PC-9 (cell line): ENCODE results near the gene SLC24A4. TPM values are rescaled to one million over a fixed set of nuclear protein-coding genes. Genes with fewer than 3 reads are reported as not detected.

Source experiments
- BruUV-seq: library from RNA; stranded (reverse); fragments of 400-500 nt; replicated peaks from 2 replicates; lab custom pipeline; 2021; lab: Mats Ljungman, UMichigan
- CTCF ChIA-PET: fragments of 300-600 bp; sonication (Branson Sonifier 250); formaldehyde crosslinking; loops from one replicate; lab custom pipeline; 2022; ENCODE audit warnings: antibody characterized with exemption; lab: Charles Lee
- POLR2A ChIA-PET: fragments of 300-600 bp; sonication (Branson Sonifier 250); formaldehyde crosslinking; loops from one replicate; lab custom pipeline; 2022; ENCODE audit warnings: antibody characterized with exemption; ENCODE audit not compliant: unreplicated experiment; lab: Charles Lee
- DNase-seq, 2 experiments: peaks; one replicate each; pipeline versions ENCODE4 v3.0.0 to v3.0.0-alpha.2; 2015 to 2022; ENCODE audit warnings: mixed read lengths in 1 of 2
- H2AFZ ChIP-seq: fragments of 200-600 bp; sonication (generic); 2 replicates; pipeline ENCODE4 v1.8.1; 2017; ENCODE audit warnings: antibody characterized with exemption
- H3F3A ChIP-seq: fragments of 200-600 bp; sonication (generic); 2 replicates; pipeline ENCODE4 v1.8.1; 2017; ENCODE audit warnings: antibody characterized with exemption, mild to moderate bottlenecking, low read depth; ENCODE audit not compliant: insufficient read depth
- H3K27ac ChIP-seq: fragments of 200-600 bp; sonication (generic); 2 replicates; pipeline ENCODE4 v1.6.1; 2016; ENCODE audit warnings: mixed run types
- H3K27me3 ChIP-seq: fragments of 200-600 bp; sonication (generic); 2 replicates; pipeline ENCODE4 v1.6.1; 2016; ENCODE audit warnings: low read depth, mixed run types; ENCODE audit not compliant: insufficient read depth
- H3K36me3 ChIP-seq: fragments of 200-600 bp; sonication (generic); 2 replicates; pipeline ENCODE4 v1.6.1; 2016; ENCODE audit warnings: low read depth, mixed run types
- H3K4me1 ChIP-seq: fragments of 200-600 bp; sonication (generic); replicated peaks from 2 replicates; pipeline ENCODE4 v1.6.1; 2016; ENCODE audit warnings: mixed run types; ENCODE audit not compliant: insufficient read depth
- H3K4me2 ChIP-seq: fragments of 200-600 bp; sonication (generic); 2 replicates; pipeline ENCODE4 v1.6.1; 2017; ENCODE audit warnings: mixed run types
- H3K4me3 ChIP-seq: fragments of 200-600 bp; sonication (generic); 2 replicates; pipeline ENCODE4 v1.6.1; 2016; ENCODE audit warnings: mixed run types
- H3K79me2 ChIP-seq: fragments of 200-600 bp; sonication (generic); 2 replicates; pipeline ENCODE4 v1.6.1; 2017; ENCODE audit warnings: low read depth, mixed run types
- H3K9me2 ChIP-seq: fragments of 200-600 bp; sonication (generic); 2 replicates; pipeline ENCODE4 v1.8.1; 2017; ENCODE audit warnings: mild to moderate bottlenecking; ENCODE audit not compliant: insufficient read depth
- H3K9me3 ChIP-seq: fragments of 200-600 bp; sonication (generic); 2 replicates; pipeline ENCODE4 v1.8.1; 2016; ENCODE audit warnings: low read depth; ENCODE audit not compliant: insufficient read depth
- H4K20me1 ChIP-seq: fragments of 200-600 bp; sonication (generic); 2 replicates; pipeline ENCODE4 v1.8.1; 2017; ENCODE audit not compliant: insufficient read depth
- EZH2 ChIP-seq: fragments of 200-600 bp; sonication (generic); IDR thresholded peaks from 2 replicates; pipeline ENCODE4 v1.8.0; 2017; ENCODE audit warnings: antibody characterized with exemption, low read depth
- intact Hi-C: fragments of 100-400 bp; cut with micrococcal nuclease; formaldehyde crosslinking; loops from one replicate; pipeline ENCODE4 v1.10.0; 2022; ENCODE audit not compliant: unreplicated experiment
- total RNA-seq: library from RNA; stranded (reverse); gene quantifications from 2 replicates; pipeline ENCODE4 v1.2.3, GENCODE V29; 2021
- TF ChIP-seq, protein P1 (sequence below): fragments of 200-600 bp; sonication (generic); conservative IDR thresholded peaks from 2 replicates; pipeline ENCODE4 v1.6.1; 2017; ENCODE audit warnings: mixed run types, antibody characterized with exemption, mild to moderate bottlenecking, moderate library complexity

SLC24A4 gene
- total RNA-seq, 1 experiment from 2014 or later, result not detected

DNA sequence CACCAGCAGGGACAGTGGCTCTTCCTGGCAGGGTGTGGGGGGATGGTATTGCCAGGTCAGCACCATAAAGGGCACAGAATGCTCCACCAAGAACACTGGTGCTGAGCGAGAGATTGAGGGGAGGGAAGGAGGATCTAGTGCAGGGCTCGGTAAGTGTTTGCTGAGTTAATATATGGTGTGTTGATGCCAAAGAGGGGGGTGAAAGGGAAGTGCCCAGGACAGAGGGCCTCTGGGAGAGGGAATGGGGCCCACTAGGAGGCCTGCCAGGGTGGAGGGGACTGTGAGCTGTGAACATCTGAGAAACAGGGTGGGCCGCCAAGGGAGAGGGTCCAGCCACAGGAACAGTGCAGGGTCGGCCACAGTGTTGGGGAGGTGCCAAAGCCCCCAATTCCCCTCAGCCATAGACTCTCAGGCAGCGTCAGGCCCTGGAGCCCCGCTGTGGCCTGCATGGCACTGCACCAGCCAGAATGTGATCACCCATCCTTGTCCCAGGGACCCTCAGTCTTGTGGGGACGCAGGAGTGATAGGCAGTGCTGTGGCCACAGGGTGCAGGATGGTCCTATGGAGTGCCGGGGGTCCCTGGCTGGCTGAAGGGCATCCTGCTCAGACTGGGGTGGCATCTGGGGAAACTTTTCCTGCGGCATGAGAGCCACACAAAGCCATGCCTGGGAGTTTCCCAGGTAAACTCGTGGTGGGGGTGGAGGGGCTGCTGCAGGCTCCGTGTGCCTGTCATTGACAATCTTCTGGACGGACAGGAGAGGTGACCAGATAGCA is 202.5 kb downstream of the SLC24A4 start:
- no peak overlapping the region for H3K4me2 ChIP-seq
- POLR2A ChIA-PET, result no interaction called here
- H3K27me3 ChIP-seq, result no peaks in the 10 kb centered on the region
- peaks cover 88% of the 10 kb centered on the region for H3K79me2 ChIP-seq
- no peaks in the 10 kb centered on the region for H3K4me1 ChIP-seq
- no peak overlapping the region for H3K4me3 ChIP-seq
- H2AFZ ChIP-seq, result no peak overlapping the region
- no peak for TF ChIP-seq EZH2
- TF ChIP-seq, protein P1, sequence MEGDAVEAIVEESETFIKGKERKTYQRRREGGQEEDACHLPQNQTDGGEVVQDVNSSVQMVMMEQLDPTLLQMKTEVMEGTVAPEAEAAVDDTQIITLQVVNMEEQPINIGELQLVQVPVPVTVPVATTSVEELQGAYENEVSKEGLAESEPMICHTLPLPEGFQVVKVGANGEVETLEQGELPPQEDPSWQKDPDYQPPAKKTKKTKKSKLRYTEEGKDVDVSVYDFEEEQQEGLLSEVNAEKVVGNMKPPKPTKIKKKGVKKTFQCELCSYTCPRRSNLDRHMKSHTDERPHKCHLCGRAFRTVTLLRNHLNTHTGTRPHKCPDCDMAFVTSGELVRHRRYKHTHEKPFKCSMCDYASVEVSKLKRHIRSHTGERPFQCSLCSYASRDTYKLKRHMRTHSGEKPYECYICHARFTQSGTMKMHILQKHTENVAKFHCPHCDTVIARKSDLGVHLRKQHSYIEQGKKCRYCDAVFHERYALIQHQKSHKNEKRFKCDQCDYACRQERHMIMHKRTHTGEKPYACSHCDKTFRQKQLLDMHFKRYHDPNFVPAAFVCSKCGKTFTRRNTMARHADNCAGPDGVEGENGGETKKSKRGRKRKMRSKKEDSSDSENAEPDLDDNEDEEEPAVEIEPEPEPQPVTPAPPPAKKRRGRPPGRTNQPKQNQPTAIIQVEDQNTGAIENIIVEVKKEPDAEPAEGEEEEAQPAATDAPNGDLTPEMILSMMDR, result no peak
- intact Hi-C loops, result no loop called here
- H3F3A ChIP-seq, result no peaks in the 10 kb centered on the region
- BruUV-seq, result no TSS peak
- no peaks in the 10 kb centered on the region; the same call in 1 of the 2 replicates for H3K36me3 ChIP-seq
- no peak overlapping the region for H3K27ac ChIP-seq
- CTCF ChIA-PET, result no interaction called here
- H4K20me1 ChIP-seq, result no peaks in the 10 kb centered on the region; the same call in 1 of the 2 replicates
- H3K9me2 ChIP-seq, result no peaks in the 10 kb centered on the region
- no peaks in the 10 kb centered on the region for H3K9me3 ChIP-seq
- DNase-seq, result no peak

DNA sequence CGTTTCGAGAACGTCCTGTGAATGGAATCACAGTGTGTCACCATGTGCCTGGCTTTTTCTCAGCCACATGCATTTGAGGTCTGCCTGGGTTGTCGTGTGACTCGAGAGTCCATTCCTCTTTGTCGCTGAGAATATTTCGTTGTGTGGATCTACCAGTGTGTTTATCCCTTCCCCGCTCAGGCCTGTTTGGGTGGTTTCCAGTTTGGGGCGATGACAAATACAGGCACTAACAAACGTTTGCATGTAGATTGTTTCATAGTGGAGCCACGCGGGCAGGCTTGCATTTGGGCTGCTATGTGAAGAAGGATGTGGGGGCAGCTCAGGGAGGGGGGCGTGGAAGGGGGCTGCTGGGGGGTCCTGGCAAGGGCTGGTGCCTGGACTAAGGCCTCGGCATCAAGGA is 204.8 kb downstream of the SLC24A4 start:
- H3K9me3 ChIP-seq, result no peaks in the 10 kb centered on the region
- peaks cover 83% of the 10 kb centered on the region for H3K79me2 ChIP-seq
- no peaks in the 10 kb centered on the region for H3F3A ChIP-seq
- no peak for TF ChIP-seq EZH2
- TF ChIP-seq, protein P1, result no peak
- ChIA-PET POLR2A (no interaction called here), CTCF (no interaction called here)
- H3K4me1 ChIP-seq, result no peaks in the 10 kb centered on the region
- H2AFZ ChIP-seq, result no peak overlapping the region
- H3K36me3 ChIP-seq, result no peaks in the 10 kb centered on the region
- intact Hi-C loops, result no loop called here
- H3K27me3 ChIP-seq, result no peaks in the 10 kb centered on the region
- no peaks in the 10 kb centered on the region; the same call in 1 of the 2 replicates for H4K20me1 ChIP-seq
- H3K4me3 ChIP-seq, result no peak overlapping the region
- no peaks in the 10 kb centered on the region for H3K9me2 ChIP-seq
- H3K27ac ChIP-seq, result no peak overlapping the region
- DNase-seq, result no peak
- no peak overlapping the region for H3K4me2 ChIP-seq
- no TSS peak for BruUV-seq

DNA sequence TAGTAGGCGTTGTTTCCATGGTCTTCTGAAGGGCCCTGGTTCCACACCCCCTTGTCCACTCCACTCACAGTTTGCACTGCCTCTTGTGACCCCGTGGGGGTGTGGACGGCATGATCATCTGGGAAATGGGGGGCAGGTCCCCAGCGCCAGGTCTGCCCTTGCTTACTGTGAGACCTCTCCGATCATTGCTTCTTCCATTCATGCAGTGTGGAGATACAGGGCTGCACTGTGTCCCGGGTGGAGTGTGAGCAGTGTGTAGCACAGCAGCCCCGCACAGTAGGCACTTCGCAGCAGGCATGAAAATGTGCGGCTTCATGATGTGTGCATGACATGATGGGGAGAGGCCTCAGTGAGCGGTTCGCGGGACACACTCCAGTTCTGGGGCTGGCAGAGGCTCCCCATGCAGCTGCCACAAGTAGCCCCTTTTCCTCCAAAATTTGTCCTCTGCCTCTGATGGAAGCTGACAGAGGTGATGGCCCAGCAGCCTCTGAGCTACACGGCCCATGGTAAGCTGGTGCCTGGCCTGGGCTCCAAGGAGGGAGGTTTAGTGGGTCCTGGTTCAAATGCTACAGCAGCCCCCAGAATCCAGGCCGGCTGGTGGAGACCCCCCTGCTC is 205.6 kb downstream of the SLC24A4 start:
- Histone ChIP-seq H3K4me3 (no peak overlapping the region), H3K27ac (no peak overlapping the region), H3F3A (no peaks in the 10 kb centered on the region), H2AFZ (no peak overlapping the region), H3K36me3 (no peaks in the 10 kb centered on the region), H3K79me2 (peaks cover 74% of the 10 kb centered on the region), H4K20me1 (no peaks in the 10 kb centered on the region; the same call in 1 of the 2 replicates), H3K9me3 (no peaks in the 10 kb centered on the region), H3K9me2 (no peaks in the 10 kb centered on the region), H3K4me2 (no peak overlapping the region), H3K4me1 (no peaks in the 10 kb centered on the region), H3K27me3 (no peaks in the 10 kb centered on the region)
- TF ChIP-seq EZH2, result no peak
- TF ChIP-seq, protein P1, result no peak
- POLR2A ChIA-PET, result no interaction called here
- no peak for DNase-seq
- no TSS peak for BruUV-seq
- CTCF ChIA-PET, result no interaction called here
- intact Hi-C loops, result no loop called here
